ENCODE results near the gene LRP1-AS.
"Not testable (repeated sequence)": the region's sequence is repeated elsewhere in the genome, so short reads cannot be mapped to it uniquely, and the experiment has no call there.

The LRP1-AS gene

DNA sequence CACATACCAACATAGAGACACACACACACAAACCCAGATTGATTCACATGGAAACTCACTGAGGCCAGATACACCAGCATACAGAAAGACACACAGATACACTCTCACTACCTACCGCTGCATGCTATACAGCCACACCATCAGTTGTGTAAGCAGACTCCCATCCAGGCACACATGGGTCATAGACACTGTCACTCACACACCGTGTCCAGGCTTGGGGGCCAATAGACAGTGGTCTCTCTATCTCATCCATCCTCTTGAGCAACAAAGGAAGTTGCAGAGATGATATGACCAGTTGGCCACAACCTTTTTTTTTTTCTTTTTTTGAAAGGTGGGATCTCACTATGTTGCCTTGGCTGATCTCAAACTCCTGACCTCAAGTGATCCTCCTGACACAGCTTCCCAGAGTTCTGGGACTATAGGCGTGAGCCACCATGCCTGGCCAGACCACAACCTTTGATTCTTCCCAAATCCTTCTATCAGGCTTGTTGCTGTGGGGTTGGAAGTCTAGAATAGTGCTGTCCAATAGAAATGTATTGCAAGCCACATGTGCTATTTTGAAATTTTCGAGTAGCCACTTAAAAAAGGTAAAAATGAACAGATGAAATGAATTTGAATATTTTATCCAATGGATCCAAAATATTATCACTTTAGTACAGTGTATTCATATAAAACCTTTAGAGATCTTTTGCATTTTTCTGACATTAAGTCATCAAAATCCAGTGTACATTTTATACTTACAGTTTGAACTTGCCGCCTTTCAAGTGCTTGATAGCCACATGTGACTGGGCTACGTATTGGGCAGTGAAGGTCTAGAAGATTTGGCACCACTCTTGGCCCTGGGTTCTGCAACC is 7.4 kb downstream of the LRP1-AS start:
- DNase-seq (ENCODE audit: low read depth) = no peak

DNA sequence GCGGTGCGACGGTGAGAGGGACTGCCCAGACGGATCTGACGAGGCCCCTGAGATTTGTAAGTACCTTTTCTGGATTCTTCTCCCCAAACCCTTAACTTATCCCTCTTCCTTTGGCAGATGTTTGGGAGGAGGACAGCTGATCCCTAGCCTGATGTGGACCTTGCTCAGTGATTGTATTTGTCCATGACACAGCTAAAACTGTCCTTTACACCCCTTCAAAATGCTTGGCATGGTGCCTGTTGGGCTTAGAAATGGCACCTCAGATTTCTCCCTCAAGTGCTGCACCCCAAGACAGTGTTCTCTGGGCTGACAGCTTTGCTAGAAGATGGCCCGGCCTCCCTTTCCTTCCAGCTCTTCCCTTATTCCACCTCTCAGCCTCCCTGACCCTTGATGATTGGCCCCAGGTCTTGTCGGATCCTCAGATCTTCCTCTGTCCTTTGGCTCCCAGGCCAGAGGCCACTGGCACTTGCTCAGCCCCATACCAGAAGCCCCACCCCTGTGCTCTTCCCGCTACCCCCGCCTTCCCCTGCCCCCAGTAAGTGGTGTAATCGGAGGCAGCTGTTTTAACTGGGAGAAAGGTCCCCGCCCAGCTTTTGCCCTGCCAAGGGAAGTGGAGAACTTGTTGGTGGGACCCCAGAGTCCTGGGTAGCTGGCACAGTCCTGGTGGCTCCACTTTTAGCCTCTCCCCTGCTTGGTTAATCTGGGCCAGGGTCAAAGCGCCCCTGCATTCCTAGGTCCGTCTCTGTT is 8.7 kb downstream of the LRP1-AS start:
- no peak for DNase-seq (ENCODE audit: low read depth)

DNA sequence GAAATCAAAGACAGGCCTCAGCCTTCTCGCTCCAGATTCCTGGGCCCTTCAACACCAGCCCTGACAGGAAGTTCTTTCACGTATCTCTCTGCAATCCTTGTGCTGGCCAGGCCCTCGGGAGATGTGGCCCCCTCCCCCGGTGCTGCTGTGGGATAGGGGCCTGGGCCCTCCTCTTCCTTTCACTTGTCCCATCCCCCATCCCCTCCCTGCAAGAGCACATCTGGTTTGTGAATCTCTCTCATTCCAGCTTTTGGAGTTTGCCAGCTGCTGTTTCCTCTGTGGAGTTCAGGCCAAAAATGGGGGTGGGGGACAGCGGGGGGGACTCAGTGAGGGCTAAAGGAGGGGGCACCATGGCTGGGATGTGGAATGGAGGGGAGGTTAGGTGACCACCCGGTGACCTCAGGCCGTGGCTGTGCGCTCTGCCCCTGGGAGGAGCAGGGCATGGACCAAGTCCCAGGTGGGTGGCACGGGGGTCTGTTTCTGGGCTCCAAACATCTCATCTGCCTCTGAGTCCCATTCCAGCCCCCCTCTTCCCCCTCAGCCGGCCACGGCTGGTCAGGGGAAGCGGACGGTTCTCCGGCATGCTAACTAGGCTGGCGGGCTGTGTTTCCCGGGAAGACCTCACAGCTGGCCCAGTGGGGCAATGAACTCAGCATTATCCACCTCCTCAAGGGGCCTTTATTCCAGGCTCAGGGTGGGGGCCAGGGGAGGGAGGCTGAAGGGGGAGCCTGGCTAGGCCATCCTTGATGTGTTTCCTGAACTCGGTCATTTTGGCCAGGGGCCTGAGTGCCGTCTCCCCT is 11.7 kb downstream of the LRP1-AS start:
- no peak for DNase-seq (ENCODE audit: low read depth)

DNA sequence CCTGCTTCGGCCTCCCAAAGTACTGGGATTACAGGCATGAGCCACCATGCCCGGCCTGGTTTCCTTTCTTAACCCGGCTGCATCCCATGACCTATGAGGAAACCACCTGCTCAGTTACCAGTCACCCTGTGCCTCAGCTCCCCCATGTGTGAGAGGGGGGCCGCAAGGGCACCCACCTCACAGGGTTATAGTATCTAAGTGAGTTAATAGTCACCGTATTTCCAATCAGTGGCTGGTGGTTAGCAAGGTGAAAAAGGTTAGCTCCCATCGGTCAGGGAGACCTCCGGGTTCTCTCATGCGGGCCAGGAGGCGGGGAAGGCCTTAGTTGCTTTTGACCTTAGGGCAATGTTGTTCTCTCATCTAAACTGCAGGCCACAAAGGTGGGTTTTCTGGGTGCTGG is 12.5 kb downstream of the LRP1-AS start:
- DNase-seq (ENCODE audit: low read depth) = no peak

DNA sequence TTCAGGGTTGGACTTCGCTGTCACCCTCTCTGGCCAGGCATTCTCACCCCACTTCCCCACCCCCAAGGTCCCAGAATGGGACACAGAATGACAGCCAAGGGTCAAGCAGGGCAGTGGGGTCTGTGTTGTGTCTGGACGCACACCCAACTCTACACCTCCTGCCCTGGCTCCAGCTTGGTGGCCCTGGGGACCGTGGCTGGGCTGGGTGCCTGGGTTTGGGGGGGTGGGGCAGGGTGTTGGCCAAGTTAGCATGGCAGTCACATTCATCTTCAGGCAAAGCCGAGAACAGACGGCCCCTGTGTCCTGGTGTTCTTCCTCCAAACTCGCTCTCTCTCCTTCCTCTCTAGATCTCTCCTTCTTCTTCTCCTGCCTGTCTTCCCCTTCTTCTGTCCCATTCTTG is 13.5 kb downstream of the LRP1-AS start:
- DNase-seq (ENCODE audit: low read depth) = no peak

DNA sequence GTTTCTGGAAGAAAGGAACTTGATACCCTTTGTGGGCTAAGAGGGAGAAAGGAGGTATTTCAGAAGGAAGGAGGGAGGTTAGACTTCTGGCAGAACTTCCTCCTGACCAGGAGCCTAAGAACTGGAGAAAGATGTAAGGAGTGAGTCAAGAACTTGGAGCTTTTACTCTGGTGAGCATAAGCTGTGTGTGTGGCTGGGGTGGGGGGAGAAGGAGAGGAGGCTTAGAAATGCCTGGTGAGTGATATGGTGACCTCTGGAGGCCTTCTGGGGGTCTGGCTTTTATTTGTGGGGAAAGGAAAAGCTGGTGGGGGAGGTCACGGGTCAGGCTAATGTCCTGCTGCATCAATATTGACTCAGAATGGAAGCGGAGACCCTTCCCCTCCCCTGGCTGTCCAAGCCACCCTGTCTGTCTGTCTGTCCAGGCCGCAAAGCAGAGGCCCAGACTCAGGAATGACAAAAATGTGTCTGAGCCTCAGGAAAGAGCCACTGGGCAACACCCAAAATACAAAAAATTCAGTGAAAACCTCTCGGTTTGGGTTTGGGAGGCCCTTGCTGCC is 14.3 kb downstream of the LRP1-AS start:
- DNase-seq (ENCODE audit: low read depth) = no peak

DNA sequence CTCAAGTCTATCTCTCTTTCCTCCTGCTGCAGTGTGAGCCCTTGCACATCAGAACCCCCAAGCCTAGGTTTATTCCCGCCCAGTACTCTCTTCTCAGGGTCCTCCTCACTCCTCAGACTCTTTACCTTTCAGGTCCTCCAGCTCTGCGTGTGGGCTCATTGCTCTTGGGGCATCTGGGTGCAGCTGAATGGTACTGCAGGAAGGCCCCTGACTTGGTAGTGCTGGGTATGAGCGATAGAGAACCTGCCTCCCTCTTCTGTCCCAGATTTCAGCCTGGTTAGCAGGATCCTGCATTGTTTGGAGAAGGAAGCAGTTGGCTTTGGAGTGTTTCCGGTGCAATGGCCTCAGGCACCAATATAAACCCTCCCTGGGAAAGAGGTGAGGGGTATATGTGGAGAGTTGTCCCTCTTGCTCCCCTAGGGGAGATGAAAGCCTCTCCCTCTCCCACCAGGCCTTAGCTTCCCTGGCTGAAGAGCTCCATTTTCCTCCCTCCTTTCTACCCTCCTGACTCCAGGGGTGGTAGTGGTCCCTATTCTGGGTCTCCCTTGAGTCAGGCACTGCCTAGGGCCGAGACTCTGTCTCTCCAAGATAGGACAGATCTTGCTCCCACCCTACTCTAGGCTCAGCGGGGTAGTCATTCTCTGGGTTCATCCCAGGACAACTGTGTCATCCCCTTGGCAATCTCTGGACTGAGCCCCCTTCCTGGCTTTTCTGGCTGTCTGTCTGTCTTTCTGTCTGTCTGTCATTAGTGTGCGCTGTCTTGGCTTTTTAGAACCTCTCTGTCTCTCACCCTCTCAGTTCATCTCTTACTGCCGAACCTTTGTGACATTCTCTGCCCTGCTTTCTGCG is 15.3 kb downstream of the LRP1-AS start:
- no peak for DNase-seq (ENCODE audit: low read depth)

DNA sequence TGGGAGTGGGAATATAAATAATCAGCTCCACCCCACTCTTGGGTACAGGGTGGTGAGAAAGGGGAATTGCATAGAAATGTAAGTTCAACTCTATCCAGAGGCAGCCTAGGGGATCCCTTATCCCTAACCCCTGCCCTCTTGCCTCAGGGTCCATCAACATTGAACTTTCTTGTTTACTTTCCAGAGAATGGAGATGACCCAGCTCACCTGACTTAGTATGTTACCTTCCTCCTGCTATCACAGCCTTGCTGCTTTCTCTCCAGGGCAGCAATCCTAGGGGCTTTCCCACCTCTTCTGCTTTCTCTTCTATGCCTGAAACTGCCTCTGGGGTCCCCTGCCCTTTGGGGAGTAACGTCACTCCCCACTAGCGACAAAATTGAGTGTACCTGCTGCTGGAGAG is 16.5 kb downstream of the LRP1-AS start:
- no peak for DNase-seq (ENCODE audit: low read depth)

DNA sequence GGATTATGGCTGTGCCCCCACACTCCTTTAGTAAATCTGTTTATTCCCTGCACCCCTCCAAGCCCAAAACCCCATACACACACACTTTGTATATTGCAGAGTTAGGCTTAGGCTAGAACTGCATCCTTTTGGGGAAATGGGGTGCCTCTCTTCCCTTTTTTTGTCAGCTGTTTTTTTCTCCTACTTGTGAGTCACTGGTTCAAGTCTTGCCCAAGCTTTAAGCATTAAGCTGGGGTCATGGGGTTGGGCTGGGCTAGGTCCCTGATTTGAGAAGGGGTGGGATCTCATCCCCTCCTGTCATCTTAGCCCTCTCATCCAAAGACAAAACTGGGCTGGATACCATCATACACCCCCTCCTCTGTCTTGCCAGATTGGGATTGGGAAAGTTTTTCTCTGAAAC is 17.5 kb downstream of the LRP1-AS start:
- DNase-seq (ENCODE audit: low read depth) = no peak

DNA sequence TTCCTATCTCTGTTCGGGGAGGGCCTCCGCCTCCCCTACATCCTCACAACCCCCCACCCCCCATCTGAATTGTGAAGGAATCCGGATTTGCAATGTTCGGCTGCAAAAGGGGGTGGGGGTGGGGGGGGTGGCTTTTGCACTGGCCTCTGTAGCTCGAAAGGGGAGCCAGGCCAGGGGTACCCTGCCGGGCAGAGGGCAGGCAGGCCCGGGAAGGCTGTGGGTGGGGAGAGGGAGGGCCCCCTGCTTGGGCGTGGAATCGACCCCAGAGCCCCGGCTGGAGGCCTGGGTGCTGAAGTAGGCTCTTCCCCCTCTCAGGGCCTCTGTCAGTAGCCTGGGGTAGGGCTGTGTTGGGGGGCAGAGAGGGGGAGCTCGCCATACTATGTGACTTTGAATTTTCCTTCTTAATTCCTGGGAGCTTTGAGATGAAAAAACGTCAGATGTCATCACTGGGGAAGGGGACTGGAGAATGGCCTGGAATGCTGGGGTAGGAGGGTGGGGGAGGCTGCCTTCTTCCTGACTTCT is 18.0 kb downstream of the LRP1-AS start:
- DNase-seq (ENCODE audit: low read depth) = no peak

DNA sequence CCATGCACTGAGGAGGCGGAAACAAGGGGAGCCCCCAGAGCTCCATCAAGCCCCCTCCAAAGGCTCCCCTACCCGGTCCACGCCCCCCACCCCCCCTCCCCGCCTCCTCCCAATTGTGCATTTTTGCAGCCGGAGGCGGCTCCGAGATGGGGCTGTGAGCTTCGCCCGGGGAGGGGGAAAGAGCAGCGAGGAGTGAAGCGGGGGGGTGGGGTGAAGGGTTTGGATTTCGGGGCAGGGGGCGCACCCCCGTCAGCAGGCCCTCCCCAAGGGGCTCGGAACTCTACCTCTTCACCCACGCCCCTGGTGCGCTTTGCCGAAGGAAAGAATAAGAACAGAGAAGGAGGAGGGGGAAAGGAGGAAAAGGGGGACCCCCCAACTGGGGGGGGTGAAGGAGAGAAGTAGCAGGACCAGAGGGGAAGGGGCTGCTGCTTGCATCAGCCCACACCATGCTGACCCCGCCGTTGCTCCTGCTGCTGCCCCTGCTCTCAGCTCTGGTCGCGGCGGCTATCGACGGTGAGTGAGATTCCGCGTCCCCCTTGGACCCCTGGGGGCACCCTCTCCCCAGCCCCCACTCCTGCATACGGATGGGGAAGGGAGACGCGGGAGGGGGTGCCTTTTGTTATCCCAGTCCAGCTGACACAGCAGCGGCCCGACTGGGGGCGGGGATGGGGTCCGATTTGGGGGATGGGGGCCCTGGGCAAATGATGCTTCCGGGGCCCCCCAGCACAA is 18.7 kb downstream of the LRP1-AS start:
- no peak for DNase-seq (ENCODE audit: low read depth)

DNA sequence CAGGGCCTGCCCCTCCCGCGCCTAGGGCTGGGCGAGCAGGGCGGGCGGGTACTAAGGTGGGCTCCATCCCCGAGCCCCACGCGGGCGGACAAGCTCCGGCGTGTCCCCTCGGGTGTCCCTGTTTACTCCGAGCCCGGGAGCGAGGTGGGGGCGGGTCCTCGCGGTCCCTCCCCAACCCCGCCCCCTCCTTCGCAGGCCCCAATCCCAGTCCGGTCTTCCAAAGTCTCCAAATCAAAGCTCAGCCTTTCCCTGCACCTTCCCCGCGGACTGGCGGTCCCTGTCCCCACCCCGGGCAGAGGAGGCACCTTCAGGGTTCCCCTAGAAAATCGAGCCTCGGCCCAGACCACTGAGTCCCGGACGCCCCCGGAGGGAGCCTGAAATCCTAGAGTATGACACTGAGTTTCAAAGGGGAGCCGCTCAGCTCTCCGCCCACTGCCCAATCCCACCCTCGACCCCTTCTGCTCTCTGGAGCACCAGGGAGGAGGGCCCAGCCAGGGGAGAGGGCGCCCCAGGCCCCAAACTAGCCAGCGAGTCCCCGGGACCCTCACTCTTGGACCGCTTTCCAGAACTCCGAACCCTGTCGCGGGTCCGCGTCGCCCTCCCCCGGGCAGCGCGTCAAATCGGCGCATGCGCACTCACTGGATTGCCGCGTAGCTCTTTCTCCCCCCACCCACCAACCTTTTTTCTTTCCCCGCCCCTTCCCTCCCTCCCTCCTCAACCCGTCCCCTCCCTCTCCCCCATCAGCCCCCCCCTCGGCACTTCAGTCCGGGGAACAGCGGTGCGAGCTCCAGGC is 19.5 kb downstream of the LRP1-AS start, which contains the start of gene LRP1:
TSS of gene LRP1 (plus strand) at position 758 of the 793 bp plus-strand sequence. CDS start 482 bp downstream, outside the sequence.
- peak; percentile 77 for DNase-seq (ENCODE audit: low read depth)

DNA sequence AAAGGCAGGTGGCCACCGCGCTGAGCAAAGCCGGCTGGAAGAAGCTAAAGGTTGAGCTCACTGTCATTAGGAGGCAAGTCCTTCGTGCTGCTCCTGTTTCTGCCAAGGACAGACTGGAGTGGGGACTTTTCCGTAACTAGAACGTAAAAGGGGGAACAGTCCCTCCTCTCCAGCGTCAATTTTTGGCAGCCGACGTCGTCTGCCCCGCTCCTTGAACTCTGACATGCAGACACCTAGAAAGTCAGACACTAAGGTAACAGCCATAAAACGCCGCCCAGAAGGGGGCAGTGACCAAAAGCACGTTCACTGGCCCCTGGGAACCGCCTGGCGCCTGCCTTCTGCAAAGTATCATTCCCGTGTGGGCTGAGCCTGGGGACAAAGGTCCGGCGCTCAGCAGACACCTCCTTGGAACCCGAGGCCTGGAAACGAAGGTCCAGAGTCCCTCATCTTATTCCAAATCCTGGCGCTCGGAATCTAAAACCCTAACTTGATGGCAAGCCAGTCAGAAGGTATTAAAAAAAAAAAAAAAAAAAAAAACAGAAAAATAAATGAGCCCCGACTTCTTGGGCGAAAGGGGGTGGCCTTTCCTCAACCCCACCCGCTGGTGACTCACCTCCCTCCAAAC is 20.2 kb downstream of the LRP1-AS start:
- peak; percentile 69 for DNase-seq (ENCODE audit: low read depth)

DNA sequence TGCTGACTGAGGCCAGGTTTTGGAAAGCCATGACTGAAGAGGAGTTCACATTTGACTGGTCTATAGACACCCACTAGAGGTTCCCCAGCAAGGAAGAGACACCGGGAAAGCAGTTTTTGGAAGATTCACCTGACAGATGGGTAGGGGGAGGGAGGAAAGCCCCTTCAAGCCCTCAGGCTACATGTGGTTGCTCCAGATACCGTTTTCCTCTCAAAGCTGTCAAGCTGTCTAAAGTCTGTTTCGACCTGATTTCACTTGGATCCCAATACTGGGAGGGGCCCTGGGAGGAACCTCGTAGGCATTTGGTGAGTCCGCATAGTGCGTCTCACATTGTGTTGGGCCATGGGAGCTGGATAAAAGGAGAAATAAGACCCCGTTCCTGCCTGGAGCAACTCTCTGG is 20.9 kb downstream of the LRP1-AS start:
- DNase-seq (ENCODE audit: low read depth) = no peak

DNA sequence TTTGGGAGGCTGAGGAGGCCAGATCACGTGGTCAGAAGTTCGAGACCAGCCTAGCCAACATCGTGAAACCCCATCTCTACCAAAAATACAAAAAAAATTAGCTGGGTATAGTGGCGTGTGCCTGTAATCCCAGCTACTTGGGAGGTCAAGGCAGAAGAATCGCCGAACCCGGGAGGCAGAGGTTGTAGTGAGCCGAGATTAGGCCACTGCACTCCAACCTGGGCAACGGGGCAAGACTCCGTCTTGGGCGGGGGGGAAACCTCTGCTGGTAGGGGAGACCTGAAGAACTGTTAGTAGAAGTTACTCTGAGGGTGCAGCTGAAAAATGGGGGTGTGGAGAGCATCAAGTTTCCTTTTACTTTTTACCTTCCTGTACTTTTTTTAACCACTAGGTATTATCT is 21.4 kb downstream of the LRP1-AS start:
- DNase-seq (ENCODE audit: low read depth) = no peak

DNA sequence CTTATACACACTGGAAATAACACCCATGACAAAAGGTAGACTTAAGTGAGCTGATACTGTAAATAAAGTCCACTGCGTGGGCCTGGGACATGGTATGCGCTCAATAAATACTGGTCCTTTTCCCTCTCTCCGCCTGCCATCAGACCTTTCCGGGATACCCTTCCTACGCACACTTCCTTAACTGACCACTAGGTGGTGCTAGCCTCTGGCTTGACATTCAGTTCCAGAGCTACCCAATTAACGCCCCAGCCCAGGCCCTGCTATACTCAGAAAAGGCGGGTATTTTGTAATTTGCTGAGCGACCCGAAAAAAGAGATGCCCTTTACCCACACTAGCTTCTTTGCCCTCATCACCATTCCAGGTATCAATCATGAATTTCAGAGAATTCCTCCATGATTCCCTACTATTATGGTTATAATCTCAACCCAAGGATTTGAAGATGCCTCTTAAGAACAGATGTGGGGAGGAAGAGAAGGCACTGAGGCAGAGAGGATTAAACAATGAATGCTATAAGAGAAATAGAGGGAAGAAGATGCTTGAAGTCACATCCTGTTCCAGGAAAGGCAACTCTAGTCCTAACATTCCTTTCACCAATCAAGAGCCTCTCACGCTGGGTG is 23.1 kb downstream of the LRP1-AS start:
- DNase-seq (ENCODE audit: low read depth) = peak; percentile 66

DNA sequence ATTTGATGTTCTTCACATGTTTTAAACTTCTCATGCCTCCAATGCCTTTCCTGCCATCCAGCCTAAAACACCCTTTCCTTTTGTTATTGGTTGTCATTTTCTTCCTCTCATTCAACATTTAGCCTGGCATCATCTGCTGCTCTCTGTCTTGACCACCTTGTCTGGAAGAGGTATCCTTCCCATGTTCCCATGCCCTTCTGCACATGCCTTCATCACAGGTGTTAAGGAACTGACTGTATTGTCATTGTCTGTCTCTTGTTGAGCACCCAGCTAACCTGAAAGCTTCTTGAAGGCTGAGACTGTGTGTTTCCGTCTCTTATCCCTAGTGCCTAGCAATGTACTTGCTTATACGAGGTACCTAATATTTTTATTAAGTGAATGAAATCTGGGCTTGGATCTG is 23.6 kb downstream of the LRP1-AS start:
- no peak for DNase-seq (ENCODE audit: low read depth)

DNA sequence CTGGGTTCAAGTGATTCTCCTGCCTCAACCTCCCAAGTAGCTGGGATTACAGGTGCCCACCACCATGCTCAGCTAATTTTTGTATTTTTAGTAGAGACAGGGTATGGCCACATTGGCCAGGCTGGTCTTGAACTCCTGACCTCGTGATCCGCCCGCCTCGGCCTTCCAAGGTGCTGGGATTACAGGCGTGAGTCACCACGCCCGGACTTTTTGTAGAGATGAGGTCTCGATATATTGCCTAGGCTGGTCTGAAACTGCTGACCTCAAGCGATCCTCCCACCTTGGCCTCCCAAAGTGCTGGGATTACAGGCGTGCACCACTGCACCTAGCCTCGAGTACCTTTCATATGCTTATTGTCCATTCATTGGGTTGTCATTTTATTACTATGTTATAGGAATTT is 26.7 kb downstream of the LRP1-AS start:
- DNase-seq (ENCODE audit: low read depth) = not testable (repeated sequence)

Data from stimulated activated CD4-positive, alpha-beta T cell treated with anti-CD3 and anti-CD28 coated beads, Interleukin-2, amount 100 ng/mL, for 4 hours (primary cell).